Adrenal gland (tissue), 12 donors: Measurements from ENCODE around the gene MAML3. TPM values are rescaled to one million over a fixed set of nuclear protein-coding genes. Genes with fewer than 3 reads are reported as not detected.

Source experiments
- DNase-seq, 7 donors: peaks; one replicate each; pipeline ENCODE4 v3.0.0-alpha.2; 2019 to 2020
- H3K27ac ChIP-seq, 5 donors: fragments of 200-600 bp; sonication (generic) in 4 of 5; 1 replicate in 3 of 5; 2 replicates in 2 of 5; pipeline versions ENCODE4 v1.5.1 to v1.8.0; 2016 to 2020; ENCODE audit warnings: mild to moderate bottlenecking in 1 of 5
- H3K27me3 ChIP-seq: fragments of 200-600 bp; 2 replicates; pipeline ENCODE4 v1.8.0; 2021
- H3K36me3 ChIP-seq, 2 donors: fragments of 200-600 bp; replicated peaks in 1 of 2; 1 replicate in 1 of 2; 2 replicates in 1 of 2; pipeline versions ENCODE4 v1.5.1 to v1.8.0; 2018 to 2022
- H3K4me1 ChIP-seq, 2 donors: fragments of 200-600 bp; replicated peaks in 1 of 2; 1 replicate in 1 of 2; 2 replicates in 1 of 2; pipeline versions ENCODE4 v1.5.1 to v1.8.0; 2018 to 2021
- H3K4me3 ChIP-seq, 4 donors: fragments of 200-600 bp; sonication (generic) in 3 of 4; one replicate each; pipeline ENCODE4 v1.5.1; 2016 to 2018
- H3K9me3 ChIP-seq, 3 donors: fragments of 200-600 bp; sonication (generic) in 1 of 3; replicated peaks in 1 of 3; 1 replicate in 2 of 3; 2 replicates in 1 of 3; pipeline versions ENCODE4 v1.5.1 to v1.8.0; 2016 to 2021
- CTCF ChIP-seq, 6 experiments: fragments of 450-650 bp in 4 of 6; fragments of 200-600 bp in 2 of 6; sonication (generic) in 1 of 6; IDR thresholded peaks; 1 replicate in 5 of 6; 2 replicates in 1 of 6; pipeline versions ENCODE4 v1.5.1 to v1.8.0; 2016 to 2021; ENCODE audit warnings: antibody characterized with exemption in 6 of 6, mild to moderate bottlenecking in 2 of 6, moderate library complexity in 1 of 6
- POLR2A ChIP-seq, 2 donors: fragments of 450-650 bp; IDR thresholded peaks; one replicate each; pipeline ENCODE4 v1.6.1; 2017; ENCODE audit warnings: antibody characterized with exemption in 2 of 2, mild to moderate bottlenecking in 2 of 2, moderate library complexity in 1 of 2
- WGBS, 4 donors: extraction: QIAGEN DNeasy Blood & Tissue Kit in 2 of 4; methylation state at CpG; one replicate each; pipeline versions ENCODE4 v1.1.5 to v1.1.7; 2013 to 2017; 5-methylcytosine and 5-hydroxymethylcytosine counted together
- intact Hi-C, 2 donors: fragments of 100-400 bp; cut with DNase I; formaldehyde crosslinking; loops; one replicate each; pipeline versions ENCODE4 v1.14.1 to v1.15.0; 2022 to 2023
- polyA plus RNA-seq, 3 donors: library from polyadenylated mRNA; stranded (reverse); fragments of 200-250 nt in 2 of 3; fragments of 350-450 nt in 1 of 3; fragmentation: Illumina TruSeq in 1 of 3; extraction: RNeasy Lipid Tissue Mini Kit (QIAGEN cat#74804) in 1 of 3; gene quantifications; one replicate each; pipeline ENCODE4 v1.2.3, GENCODE V29; 2013 to 2014
- total RNA-seq, 9 donors: library from RNA; depleted of rRNA in 4 of 9; stranded (reverse); fragments of >200 nt in 4 of 9; fragments of 120-200 nt in 1 of 9; fragmentation: NEBNext Ultra II Directional in 1 of 9; extraction: Animal tissue kit (Norgen Biotek cat#: 25700) in 1 of 9; gene quantifications; one replicate each; pipeline versions ENCODE4 v1.1.0 to v1.2.4, GENCODE V29; 2013 to 2023
- donor health status: healthy with polysubstance abuse.
- donor health status: Bipolar disorder and iron deficiency.
- donor health status: DM: yes; HTN: yes; CAD: no.
- donor health status: DM: no; HTN: no; CAD: no.
- donor health status: DM: no; HTN: no; CAD: no.
- donor health status: DM: yes; HTN: yes; CAD: no.

Gene MAML3
- total and polyA plus RNA-seq, 12 donors: 2.0 to 15.9 (median 8.4) TPM

GRCh38 chr4:139845453-139846093 lies 308.4 kb downstream of the MAML3 start:
- 89 to 93% (median 91%) methylated on average over 3 of the region's 3 CpGs for WGBS, 4 donors
- TF ChIP-seq POLR2A (IDR thresholded peaks at IDR 0.05) (no peak), CTCF (IDR thresholded peaks at IDR 0.05) (no peak)
- no peak overlapping the region for H3K4me3 ChIP-seq
- H3K27me3 ChIP-seq: no peaks in the 10 kb centered on the region
- intact Hi-C loops: no loop called here
- H3K27ac ChIP-seq: no peak overlapping the region
- H3K36me3 ChIP-seq: no peaks in the 10 kb centered on the region
- H3K9me3 ChIP-seq: no peaks in the 10 kb centered on the region
- DNase-seq: no peak
- H3K4me1 ChIP-seq: peaks cover 0 to 4% of the 10 kb centered on the region in 2 donors

GRCh38 chr4:139844459-139845036 lies 309.4 kb downstream of the MAML3 start:
- TF ChIP-seq POLR2A (IDR thresholded peaks at IDR 0.05): no peak
- no peak for TF ChIP-seq CTCF (IDR thresholded peaks at IDR 0.05)
- Histone ChIP-seq H3K4me1 (peaks cover 0 to under 1% of the 10 kb centered on the region in 2 donors), H3K4me3 (no peak overlapping the region), H3K9me3 (no peaks in the 10 kb centered on the region), H3K27ac (no peak overlapping the region), H3K27me3 (no peaks in the 10 kb centered on the region), H3K36me3 (no peaks in the 10 kb centered on the region)
- intact Hi-C loops: no loop called here
- no peak for DNase-seq

- H3K4me3 ChIP-seq: no peak overlapping the region
- H3K4me1 ChIP-seq: no peaks in the 10 kb centered on the region
- no peaks in the 10 kb centered on the region for H3K36me3 ChIP-seq
- WGBS, 4 donors: 94 to 100% (median 95%) methylated on average over 2 of the region's 2 CpGs
- no peak overlapping the region for H3K27ac ChIP-seq
- no peak for DNase-seq
- H3K9me3 ChIP-seq: no peaks in the 10 kb centered on the region
- intact Hi-C loops: no loop called here
- no peaks in the 10 kb centered on the region for H3K27me3 ChIP-seq
- TF ChIP-seq CTCF (IDR thresholded peaks at IDR 0.05): no peak
- no peak for TF ChIP-seq POLR2A (IDR thresholded peaks at IDR 0.05)
Measured at GRCh38 chr4:139844057-139844456, 309.9 kb downstream of the MAML3 start.

- 80 to 86% (median 84%) methylated on average over 5 of the region's 5 CpGs for WGBS, 4 donors
- Histone ChIP-seq H3K36me3 (no peaks in the 10 kb centered on the region), H3K4me3 (no peak overlapping the region), H3K9me3 (no peaks in the 10 kb centered on the region), H3K27ac (no peak overlapping the region), H3K4me1 (no peaks in the 10 kb centered on the region), H3K27me3 (no peaks in the 10 kb centered on the region)
- TF ChIP-seq POLR2A (IDR thresholded peaks at IDR 0.05) (no peak), CTCF (IDR thresholded peaks at IDR 0.05) (no peak)
- intact Hi-C loops: no loop called here
- no peak for DNase-seq
Measured at GRCh38 chr4:139843641-139844040, 310.3 kb downstream of the MAML3 start.
